UCSD-AML1 (cell line): ENCODE results near the gene ABCC8.

Experiments used
- DNase-seq: peaks from one replicate; lab custom pipeline; 2025; ENCODE audit not compliant: unreplicated experiment; lab: John Stamatoyannopoulos, UW

Gene ABCC8

DNA sequence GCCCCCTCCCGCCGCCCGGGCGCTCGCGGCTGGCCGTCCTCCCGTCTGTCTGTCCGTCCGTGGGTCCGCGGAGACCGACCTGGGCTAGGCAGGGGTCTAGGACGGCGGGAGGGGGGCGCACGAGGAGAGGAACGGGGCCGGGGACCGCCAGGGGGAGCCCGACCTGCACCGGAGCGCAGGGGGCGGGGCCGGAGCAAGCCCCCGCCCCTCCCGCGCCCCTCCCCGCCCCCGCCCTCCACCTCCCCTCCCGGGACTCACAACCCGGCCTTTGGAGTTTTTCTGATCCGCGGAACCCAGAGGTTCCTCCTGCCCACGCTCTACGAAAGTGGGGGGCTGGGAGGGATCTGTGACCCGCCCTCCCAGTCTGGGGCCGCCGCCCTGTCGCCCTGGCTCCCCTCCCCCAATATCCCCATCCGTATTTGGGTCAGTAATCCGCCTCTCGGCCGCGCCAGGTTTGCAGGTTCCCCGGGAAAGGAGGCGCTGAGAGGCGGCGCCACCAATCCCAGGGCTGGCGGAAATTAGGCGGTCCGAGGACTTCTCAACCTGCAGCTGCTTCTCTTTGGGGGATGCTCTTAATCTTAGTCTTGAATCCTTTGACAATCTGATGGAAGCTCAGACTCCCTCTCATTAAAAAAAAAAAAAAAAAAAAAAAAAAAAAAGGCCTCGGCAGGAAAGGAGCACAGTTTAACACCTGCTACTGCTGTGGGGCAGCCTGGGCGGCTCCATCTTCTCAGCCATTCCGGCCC, 87.3 kb downstream of the ABCC8 start:
- DNase-seq: peak; percentile 74

DNA sequence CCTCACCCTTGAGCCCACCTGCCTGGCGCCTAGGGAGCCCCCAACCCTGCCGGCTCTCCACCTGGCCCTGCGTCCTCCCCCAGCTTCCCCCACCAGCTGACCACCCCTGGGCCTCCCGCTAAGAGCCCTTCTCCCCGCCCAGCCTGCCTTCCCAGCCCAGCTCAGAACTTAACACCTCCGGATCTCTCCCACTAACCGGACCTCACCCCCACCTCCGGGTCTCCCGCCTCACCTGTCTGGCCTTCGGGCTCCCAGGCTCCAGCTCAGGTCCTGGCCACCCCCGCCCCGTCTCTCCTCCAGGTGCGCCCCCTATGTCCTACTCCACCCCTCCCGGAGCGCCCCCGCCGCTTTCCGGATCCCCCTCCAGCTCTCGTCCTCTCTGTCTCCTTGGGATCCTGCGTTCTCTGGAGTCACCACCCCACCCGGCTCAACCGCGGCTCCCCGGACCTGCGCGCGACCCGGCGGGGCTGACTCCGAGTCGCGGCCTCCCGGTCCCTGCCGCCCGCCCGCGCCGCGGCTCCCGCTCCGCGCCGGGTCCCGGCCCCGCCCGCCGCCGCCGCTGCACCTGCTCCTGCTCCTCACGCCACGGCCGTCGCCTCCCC, 87.9 kb downstream of the ABCC8 start, which contains the start of gene KCNJ11:
Gene KCNJ11, minus strand, starts transcription at position 51 of the 602 bp plus-strand sequence. CDS start 568 bp downstream, outside the sequence.
- no peak for DNase-seq

DNA sequence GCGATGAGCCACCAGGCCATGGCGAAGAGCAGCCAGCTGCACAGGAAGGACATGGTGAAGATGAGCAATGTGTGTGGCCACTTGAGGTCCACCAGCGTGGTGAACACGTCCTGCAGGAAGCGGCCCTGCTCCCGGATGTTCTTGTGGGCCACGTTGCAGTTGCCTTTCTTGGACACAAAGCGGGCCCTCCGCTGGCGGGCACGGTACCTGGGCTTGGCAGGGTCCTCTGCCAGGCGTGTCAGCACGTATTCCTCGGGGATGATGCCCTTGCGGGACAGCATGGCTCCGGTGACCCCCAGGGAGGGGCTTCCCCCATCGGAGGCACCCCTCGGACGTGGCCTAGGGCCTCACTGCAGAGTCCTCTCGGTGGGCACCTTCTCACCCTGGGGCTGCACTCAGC, 88.8 kb downstream of the ABCC8 start:
- DNase-seq: no peak

DNA sequence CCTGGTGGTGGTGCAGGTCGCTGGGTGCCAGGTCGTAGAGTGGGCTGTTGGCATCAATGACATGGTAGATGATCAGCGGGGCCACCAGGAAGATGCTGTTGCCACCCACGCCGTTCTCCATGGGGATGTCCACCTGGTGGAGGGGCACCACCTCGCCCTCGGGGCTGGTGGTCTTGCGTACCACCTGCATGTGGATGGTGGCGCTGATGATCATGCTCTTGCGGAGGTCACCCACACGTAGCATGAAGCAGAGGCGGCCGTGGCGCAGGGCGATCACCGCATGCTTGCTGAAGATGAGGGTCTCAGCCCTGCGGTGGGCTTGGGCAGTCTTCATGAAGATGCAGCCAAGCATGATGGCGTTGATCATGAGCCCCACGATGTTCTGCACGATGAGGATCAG, 89.4 kb downstream of the ABCC8 start:
- no peak for DNase-seq

DNA sequence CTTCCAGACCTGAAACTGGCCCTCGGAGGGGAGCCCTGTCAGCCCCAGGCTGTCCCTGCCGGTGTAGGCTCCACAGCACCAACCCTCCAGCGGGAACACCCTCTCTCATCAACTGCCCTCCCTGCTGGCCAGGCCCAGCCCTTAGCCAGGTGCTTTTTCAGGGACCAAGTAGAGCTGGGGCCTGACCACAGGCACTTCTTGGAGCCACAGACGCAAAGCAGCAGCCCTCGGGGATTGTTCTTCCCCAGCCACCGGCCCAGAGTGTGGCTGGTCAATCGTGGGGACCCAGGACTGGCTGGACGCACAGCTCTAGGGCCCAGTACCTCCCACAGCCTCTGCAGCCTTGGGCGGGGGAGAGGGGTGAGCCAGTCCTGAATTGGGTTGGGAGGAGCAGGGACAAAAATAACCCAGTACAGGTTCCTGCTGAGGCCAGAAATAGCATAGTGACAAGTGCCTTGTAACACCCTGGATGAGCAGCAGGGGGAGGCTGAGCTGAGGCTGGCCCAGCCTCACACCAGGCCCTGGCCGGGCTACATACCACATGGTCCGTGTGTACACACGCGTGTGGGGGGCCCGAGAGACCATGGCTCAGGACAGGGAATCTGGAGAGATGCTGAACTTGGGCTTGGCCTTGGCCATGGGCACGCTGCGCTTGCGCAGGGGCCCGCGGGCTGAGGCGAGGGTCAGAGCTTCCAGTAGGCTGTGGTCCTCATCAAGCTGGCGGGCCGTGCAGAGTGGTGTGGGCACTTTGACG, 90.1 kb downstream of the ABCC8 start:
- peak; percentile 63 for DNase-seq

DNA sequence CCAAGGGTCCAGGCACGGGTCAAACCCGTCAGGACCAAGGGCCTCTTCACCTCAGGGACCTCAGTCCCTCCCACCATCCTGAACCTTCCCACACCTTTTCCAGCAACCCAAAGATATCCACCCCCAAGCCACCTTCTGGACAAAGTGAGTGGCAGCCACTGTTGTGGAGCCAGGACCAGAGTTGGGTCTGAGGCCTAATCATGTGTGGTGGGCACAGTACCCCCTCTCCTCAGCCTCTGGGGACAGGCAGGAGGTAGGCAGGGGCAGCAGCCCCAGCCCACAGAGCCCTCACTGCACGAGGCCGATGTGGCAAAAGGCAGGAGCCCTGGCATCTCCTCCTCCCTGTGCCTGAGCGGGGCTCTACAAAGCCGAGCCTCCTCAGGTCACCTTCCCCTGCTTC, 90.7 kb downstream of the ABCC8 start:
- DNase-seq: no peak

DNA sequence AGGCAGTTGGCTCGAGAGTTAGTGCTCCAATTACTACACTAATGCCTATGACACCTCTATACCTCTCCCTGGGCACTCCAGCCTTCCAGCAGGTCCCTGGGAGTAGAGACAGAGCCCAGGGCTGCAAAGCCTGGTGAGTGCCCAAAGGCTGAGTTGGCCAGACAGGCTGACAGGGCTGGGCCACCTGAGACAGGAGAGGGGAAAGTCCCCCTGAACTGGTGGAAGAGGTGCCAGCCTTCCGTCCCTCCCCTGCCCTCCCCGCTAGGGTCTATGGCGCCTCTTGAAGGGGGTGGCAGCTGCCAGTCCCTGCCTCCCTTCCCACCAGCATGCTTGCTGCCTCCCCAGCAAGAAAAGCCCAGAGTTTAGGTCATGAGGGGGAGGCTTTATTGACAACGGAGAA, 91.2 kb downstream of the ABCC8 start:
- no peak for DNase-seq

DNA sequence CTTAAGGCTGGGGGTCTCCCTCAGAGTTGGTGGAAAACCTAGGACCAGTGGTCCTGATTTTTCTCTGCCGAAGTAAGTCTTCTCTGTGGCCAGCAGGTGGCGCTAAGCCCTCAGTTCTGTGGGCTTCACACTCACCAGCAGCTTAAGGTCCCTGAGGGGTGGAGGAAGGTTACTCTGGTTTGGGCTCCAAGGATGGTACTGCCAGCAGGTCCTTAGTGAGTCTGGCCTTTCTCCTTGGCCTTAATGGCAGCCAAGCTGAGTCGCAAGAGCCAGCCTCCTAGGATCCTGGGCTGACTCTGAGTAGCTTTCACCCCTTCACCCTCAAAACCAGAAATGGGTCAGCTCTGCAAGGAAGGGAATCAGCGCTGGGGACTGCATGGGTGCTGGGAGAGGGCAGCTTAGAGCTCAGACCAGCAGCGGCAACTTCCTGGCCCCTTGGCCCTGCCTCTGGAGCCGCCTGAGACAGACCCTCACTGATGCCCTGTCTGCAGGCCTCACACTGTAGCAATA, 92.6 kb downstream of the ABCC8 start:
- peak; percentile 73 for DNase-seq

DNA sequence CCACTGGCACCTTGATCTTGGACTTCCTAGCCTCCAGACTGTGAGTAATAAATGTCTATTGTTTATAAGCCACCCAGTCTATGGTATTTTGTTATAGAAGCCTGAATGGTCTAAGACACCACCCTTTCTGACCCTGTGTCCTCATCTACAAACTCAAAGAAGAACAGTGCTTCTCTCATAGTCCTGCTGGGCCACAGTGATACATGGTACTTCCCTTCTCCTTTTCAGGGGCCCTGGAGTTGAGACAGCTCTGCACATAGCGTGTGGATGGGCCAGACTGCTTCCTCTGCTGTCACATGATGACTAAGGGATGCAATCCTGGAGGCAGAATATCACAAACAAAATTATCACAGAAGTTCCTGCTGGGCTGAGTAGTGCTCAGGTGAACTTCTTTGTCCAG, 93.2 kb downstream of the ABCC8 start:
- no peak for DNase-seq

DNA sequence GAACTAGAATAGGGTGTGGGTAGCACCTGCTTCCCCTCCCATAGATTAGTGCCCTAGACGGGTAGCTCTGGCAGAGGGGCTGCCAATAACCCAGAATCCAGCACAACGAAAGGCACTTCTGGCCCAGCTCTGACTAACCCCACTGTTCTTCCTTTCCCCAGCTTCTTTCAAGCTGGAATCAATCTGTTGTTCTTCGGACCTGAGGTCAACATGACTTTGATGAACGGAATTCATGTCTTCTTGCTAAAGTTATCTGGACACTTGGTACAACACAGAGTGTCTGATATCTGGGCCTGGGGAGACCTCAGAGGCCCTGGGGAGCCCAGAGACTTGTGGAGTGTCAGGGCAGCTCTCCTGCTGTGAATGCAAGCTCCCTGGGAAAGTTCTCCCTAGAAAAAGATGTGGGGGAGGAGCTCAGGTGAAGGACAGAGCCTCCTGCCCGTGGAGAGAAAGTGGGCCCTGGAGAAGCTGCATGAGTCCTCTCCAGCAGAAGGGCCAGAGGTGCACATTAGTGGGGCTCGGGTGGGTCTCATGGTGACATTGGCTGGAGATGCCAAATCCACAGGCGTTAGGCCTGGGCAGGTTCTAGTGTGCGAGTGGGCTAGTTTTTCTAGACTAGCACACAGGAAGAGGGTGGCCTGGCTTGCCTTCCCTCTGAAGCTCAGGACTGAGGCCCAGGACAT, 94.5 kb downstream of the ABCC8 start:
- no peak for DNase-seq

DNA sequence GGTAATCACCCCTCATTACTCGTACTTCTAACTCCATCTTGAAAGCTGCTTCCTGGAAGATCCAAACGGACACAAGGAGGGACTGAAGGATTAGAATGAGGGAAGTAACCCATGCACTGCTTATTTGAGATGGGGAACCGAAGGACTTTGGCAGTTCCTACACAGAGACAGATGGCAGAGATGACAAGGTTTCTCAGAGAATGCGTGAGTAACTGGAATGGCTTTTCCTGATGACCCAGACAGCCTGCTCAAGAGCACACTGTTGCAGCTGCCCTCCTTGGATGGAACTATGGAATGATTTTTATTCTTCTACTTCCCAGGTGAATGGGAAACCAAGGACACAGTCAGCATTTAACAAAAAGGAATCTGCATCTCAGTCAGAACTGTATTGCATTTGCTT, 95.5 kb downstream of the ABCC8 start:
- no peak for DNase-seq

DNA sequence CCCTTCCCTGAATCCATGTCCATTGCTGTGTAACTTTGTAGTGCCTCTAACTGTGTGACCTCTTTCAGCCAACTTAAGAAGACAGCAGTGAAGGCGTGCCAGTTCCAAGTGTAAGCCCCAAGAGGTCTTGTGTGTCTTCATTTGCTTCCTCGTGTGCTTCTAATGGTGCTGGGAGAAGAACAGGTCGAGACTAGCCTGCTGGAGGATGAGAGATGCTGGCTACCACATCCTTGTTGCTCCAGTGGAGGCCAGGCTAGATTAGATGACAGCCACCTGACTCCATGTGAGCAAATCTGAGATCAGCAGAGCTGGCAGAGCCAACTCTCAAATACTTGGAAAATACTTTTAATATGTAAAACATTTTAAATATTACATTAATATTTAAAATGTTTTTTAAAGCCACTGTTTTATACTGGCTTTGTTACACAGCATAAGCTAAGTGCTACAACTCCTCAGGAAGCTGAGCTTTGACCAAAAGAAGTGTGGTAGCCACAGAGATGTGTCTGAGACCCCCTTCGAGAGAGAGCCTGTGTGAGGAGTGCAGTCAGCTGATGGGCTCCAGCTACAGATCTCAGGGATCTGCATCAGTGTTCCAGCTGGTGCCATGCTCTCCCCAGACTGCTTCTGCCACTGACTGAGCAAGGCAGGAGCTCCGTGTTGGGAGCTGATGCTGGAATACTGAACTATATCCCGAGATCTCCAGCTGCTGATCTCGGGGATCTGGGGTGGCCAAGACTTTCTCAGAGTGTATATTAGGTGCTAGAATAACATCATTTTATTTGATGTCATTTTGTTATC, 97.1 kb downstream of the ABCC8 start:
- DNase-seq: no peak

DNA sequence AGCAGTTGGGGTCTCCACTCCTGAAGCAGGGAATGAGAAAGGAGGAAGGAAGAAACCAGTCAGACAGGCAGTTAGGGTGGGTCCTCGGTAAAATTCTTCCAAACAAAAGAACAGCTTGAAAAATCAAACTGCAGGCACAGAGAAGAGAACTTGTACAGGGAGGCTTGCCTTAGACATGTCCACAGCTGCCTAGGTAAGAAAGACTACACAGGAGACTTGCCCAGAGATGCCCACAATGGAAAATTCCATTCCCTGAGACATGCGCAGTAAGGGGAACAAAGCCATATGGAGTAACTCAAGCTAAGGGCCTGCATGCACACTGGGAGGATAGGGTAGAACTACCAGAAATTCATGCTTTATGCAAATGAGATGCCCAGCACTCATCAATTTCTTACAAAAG, 98.0 kb downstream of the ABCC8 start:
- DNase-seq: no peak

DNA sequence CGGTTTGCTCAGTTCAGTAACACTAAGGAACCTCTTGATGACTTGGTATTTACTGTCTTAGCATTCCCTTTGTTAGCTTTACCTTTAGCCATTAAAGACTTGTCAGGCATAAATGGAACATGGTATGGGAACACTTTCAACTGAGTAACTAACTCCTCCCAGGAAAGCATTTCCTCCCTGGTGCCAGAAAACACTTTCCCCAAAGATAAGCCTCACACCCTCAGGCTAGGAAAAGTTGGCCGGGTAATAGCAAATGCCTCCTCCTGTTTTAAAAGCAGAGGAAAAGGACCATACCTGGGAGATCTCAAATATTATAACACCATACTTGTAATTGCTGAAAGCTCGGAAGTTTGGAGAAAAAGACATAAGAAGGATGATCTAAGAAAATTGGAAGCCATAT, 100.2 kb downstream of the ABCC8 start:
- DNase-seq: no peak

DNA sequence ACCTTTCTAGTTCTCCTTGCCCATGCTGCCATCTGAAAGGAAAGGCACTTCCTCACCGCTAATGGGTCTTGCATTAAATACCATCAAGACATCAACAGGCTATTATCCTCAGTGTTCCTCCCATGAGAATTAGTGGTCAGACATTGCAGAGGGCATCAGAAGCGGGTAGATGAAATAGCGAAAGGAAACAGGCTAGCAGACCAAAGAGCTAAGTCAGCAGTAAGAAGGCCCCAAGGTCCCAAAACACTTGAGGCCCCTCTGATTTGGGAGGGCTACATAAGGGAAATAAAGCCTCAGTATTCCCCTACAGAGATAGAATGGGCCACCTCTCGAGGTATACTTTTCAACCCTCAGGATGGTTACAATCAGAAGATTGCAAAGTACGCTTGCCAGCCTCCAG, 101.1 kb downstream of the ABCC8 start:
- DNase-seq: no peak

DNA sequence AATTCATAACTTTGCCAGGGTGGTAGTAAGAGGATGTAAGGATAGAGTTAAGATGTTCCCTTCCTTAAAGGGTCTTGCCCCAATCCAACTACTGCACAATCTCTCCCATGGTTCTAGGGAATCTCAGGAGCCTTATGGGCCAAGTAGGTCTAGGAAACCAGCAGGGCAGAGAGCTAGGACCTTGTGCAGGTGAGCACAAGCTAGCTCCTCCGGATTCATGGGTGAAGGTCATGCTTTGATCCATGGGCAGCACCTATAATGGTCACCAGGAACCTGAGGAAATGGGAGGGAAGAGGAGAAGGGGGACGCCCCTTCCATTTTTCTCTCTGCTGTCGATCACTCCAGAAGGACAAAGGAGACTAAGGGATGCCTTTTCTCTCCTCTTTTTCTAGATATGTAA, 105.0 kb downstream of the ABCC8 start:
- no peak for DNase-seq

DNA sequence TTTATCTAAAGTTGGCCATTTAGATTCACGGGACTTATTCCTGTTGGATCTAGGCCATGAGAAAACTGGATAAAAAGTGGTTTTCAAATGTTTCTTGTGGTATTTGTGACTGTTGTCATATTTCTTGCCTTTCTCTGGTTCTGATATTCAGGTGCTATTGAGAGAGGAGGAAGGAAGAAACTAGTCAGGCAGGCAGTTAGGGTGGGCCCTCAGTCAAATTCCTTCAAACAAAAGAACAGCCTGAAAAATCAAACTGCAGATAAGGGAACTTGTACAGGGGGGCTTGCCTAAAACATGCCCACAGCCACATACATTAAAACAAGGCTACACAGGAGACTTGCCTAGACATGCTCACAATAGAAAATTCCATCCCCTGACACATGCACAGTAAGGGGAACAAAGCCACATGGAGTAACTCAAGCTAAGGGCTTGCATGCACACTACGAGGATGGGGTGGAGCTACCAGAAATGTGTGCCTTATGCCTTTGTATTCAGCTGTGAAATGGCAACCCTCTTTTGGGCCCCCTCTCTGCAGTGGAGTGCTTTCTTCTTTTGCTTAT, 106.9 kb downstream of the ABCC8 start:
- DNase-seq: no peak

DNA sequence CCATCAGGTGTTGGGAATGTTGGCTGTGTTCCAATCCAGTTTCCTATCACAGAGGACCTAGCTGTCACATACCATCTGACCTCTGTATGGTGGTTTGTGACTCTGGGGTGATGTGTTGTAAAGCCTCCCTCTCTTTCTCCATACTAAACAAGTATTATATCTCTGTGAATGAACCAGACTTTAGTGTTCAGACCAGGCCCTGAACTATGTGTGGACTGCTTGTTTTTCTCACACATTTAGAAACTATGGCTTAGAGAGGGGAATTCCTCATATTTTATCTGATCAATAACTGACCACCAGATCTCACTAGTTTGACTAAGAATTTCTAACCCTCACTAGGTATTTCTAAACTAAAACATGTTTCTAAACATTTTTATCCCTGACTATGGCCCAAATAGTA, 107.6 kb downstream of the ABCC8 start:
- no peak for DNase-seq

DNA sequence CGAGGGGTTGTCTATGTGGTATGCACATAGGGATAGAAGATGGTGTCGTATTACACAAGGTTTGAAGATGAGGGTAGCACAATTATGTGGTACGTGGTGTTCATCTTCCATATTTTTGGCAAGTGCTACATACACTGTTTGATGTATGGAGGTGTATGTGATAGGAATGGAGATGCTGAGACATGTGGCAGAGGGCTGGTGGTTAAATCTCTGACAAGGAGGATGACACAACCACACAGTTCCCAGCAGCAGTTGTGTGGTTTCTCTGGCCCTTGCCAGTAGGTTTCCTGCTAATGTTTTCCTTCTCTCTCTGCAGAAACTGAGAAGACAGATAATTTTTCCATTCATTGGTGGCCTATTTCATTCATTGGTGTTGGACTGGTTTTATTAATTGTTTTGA, 108.1 kb downstream of the ABCC8 start:
- no peak for DNase-seq

DNA sequence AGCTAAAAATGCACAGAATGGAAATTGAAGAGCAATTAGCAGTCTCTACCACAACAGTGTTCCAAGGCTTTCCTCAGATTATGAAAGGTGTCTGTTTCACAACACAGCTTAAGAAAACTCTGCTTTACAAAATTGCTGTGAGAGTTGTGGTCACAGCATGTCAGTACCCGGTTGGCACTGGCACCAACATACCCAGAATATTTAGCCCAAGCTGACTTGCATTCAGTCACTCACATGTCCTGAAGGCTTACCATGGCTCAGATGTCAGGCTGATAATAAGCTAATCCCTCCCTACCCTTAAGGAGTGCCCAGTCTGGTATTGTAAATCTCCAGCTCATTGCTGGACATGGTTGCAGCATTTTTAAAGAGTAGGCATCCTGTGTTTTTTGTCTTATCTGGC, 110.2 kb downstream of the ABCC8 start:
- DNase-seq: no peak
